HCT116 (cell line): ENCODE results near the gene CYB5R3. TPM values are rescaled to one million over a fixed set of nuclear protein-coding genes. Genes with fewer than 3 reads are reported as not detected.

Experiments
- ATAC-seq: fragments of 200-7000 bp; cut with Tn5 transposase; 2 replicates; pipeline ENCODE4 v1.9.1; 2020; ENCODE audit warnings: mild to moderate bottlenecking, moderate library complexity
- BruUV-seq: library from RNA; stranded (reverse); fragments of 400-500 nt; replicated peaks from 2 replicates; lab custom pipeline; 2021; lab: Mats Ljungman, UMichigan
- CTCF ChIA-PET: fragments of 300-600 bp; sonication (Branson Sonifier 250); formaldehyde crosslinking; loops from one replicate; lab custom pipeline; 2021; ENCODE audit warnings: antibody characterized with exemption; lab: Charles Lee
- POLR2A ChIA-PET: fragments of 300-600, 350-600 bp; sonication (Branson Sonifier 250); formaldehyde crosslinking; loops from one replicate; lab custom pipeline; 2021; ENCODE audit warnings: antibody characterized with exemption; lab: Charles Lee
- RAD21 ChIA-PET, 2 experiments: fragments of 300-600 bp; sonication (Branson Sonifier 250); formaldehyde crosslinking; loops; one replicate each; lab custom pipeline; 2023; ENCODE audit warnings: low total read pairs in 2 of 2; ENCODE audit not compliant: uncharacterized antibody in 2 of 2, unreplicated experiment in 2 of 2, low non-redundant PET in 1 of 2; lab: Charles Lee
- DNase-seq: peaks from one replicate; pipeline ENCODE4 v3.0.0-alpha.2; 2010; ENCODE audit warnings: low read depth, low spot score
- H2AFZ ChIP-seq: fragments of 200-600 bp; shearing (Covaris generic), sonication (generic); 2 replicates; pipeline ENCODE4 v1.6.1; 2017; ENCODE audit warnings: low read depth, mixed run types, mixed read lengths, antibody characterized with exemption, low read length; ENCODE audit not compliant: poor library complexity, severe bottlenecking
- H3K27ac ChIP-seq: 2 replicates; pipeline ENCODE4 v1.5.1; 2012; ENCODE audit warnings: low read depth, low read length
- H3K27me3 ChIP-seq: fragments of 200-600 bp; sonication (generic); 2 replicates; pipeline ENCODE4 v1.6.1; 2016; ENCODE audit warnings: mixed run types, low read length, mixed read lengths; ENCODE audit not compliant: insufficient read depth
- H3K36me3 ChIP-seq, 2 experiments: fragments of 200-500 bp in 1 of 2; fragments of 200-600 bp in 1 of 2; sonication (Bioruptor generic) in 1 of 2; sonication (generic) in 1 of 2; 2 replicates each; pipeline versions ENCODE4 v1.5.1 to v1.6.1; 2014 to 2016; ENCODE audit warnings: low read length in 2 of 2, inconsistent platforms in 1 of 2, mixed read lengths in 1 of 2, mixed run types in 1 of 2; ENCODE audit not compliant: insufficient read depth in 2 of 2, control insufficient read depth in 1 of 2
- H3K4me1 ChIP-seq, 2 experiments: fragments of 200-600 bp in 1 of 2; sonication (generic) in 1 of 2; 2 replicates each; pipeline versions ENCODE4 v1.5.1 to v1.6.1; 2012 to 2017; ENCODE audit warnings: low read length in 2 of 2, inconsistent platforms in 1 of 2, mild to moderate bottlenecking in 1 of 2, mixed read lengths in 1 of 2, mixed run types in 1 of 2, moderate library complexity in 1 of 2; ENCODE audit not compliant: insufficient read depth in 2 of 2, control insufficient read depth in 1 of 2
- H3K4me2 ChIP-seq: fragments of 200-600 bp; sonication (generic); 2 replicates; pipeline ENCODE4 v1.6.1; 2017; ENCODE audit warnings: mixed run types, low read length, mixed read lengths
- H3K4me3 ChIP-seq, 2 experiments: fragments of 200-600 bp in 1 of 2; sonication (generic) in 1 of 2; replicated peaks in 1 of 2; 2 replicates each; pipeline ENCODE4 v1.5.1; 2011 to 2016; ENCODE audit warnings: low read length in 2 of 2, control low read depth in 1 of 2, low read depth in 1 of 2, mild to moderate bottlenecking in 1 of 2, mixed read lengths in 1 of 2, mixed run types in 1 of 2
- H3K79me2 ChIP-seq: fragments of 200-600 bp; sonication (generic); 2 replicates; pipeline ENCODE4 v1.6.1; 2017; ENCODE audit warnings: mild to moderate bottlenecking, mixed run types, low read length, moderate library complexity, mixed read lengths; ENCODE audit not compliant: insufficient read depth
- H3K9ac ChIP-seq: fragments of 200-600 bp; sonication (generic); 2 replicates; pipeline ENCODE4 v1.6.1; 2016; ENCODE audit warnings: low read length, mixed read lengths
- H3K9me2 ChIP-seq: fragments of 200-600 bp; sonication (generic), shearing (Covaris generic); 2 replicates; pipeline ENCODE4 v1.6.1; 2017; ENCODE audit warnings: mixed run types, mild to moderate bottlenecking, moderate library complexity; ENCODE audit not compliant: insufficient read depth
- H3K9me3 ChIP-seq, 2 experiments: fragments of 200-500 bp in 1 of 2; fragments of 200-600 bp in 1 of 2; sonication (Bioruptor generic) in 1 of 2; sonication (generic) in 1 of 2; 2 replicates each; pipeline ENCODE4 v1.6.1; 2014 to 2017; ENCODE audit warnings: low read length in 2 of 2, mixed read lengths in 2 of 2, inconsistent platforms in 1 of 2, low read depth in 1 of 2, mild to moderate bottlenecking in 1 of 2, mixed run types in 1 of 2, moderate library complexity in 1 of 2; ENCODE audit not compliant: control insufficient read depth in 1 of 2, insufficient read depth in 1 of 2
- H4K20me1 ChIP-seq: fragments of 200-600 bp; sonication (generic), shearing (Covaris generic); 2 replicates; pipeline ENCODE4 v1.6.1; 2017; ENCODE audit warnings: mixed run types, mild to moderate bottlenecking, moderate library complexity; ENCODE audit not compliant: insufficient read depth
- CBX3 ChIP-seq: IDR thresholded peaks from 2 replicates; pipeline ENCODE4 v1.6.1; 2012; ENCODE audit warnings: low read depth
- CEBPB ChIP-seq: IDR thresholded peaks from 2 replicates; pipeline ENCODE4 v1.6.1; 2012; ENCODE audit warnings: low read depth
- CTCF ChIP-seq, 3 experiments: fragments of 200-600 bp in 1 of 3; sonication (generic) in 1 of 3; IDR thresholded peaks in 2 of 3; conservative IDR thresholded peaks in 1 of 3; 2 replicates each; pipeline ENCODE4 v1.5.1; 2012 to 2017; ENCODE audit warnings: low read depth in 2 of 3, low read length in 2 of 3, antibody characterized with exemption in 1 of 3, borderline replicate concordance in 1 of 3, control low read depth in 1 of 3, mild to moderate bottlenecking in 1 of 3, mixed read lengths in 1 of 3, mixed run types in 1 of 3, moderate library complexity in 1 of 3; ENCODE audit not compliant: insufficient read depth in 1 of 3
- EGR1 ChIP-seq: IDR thresholded peaks from 2 replicates; pipeline ENCODE4 v1.6.1; 2012; ENCODE audit warnings: low read depth
- EZH2 ChIP-seq: fragments of 200-600 bp; sonication (generic); IDR thresholded peaks from 2 replicates; pipeline ENCODE4 v1.6.1; 2017; ENCODE audit warnings: antibody characterized with exemption, mixed run types
- EZH2phosphoT487 ChIP-seq: fragments of 200-600 bp; IDR thresholded peaks from 2 replicates; pipeline ENCODE4 v1.6.1; 2018; ENCODE audit warnings: antibody characterized with exemption, borderline replicate concordance
- FOSL1 ChIP-seq: IDR thresholded peaks from 2 replicates; pipeline ENCODE4 v1.6.1; 2012; ENCODE audit warnings: low read depth
- JUND ChIP-seq: IDR thresholded peaks from 2 replicates; pipeline ENCODE4 v1.6.1; 2012
- POLR2A ChIP-seq: IDR thresholded peaks from 2 replicates; pipeline ENCODE4 v1.7.0; 2011; ENCODE audit warnings: borderline replicate concordance; ENCODE audit not compliant: insufficient read depth, insufficient read length; ENCODE audit errors: extremely low read depth
- POLR2AphosphoS5 ChIP-seq: IDR thresholded peaks from 2 replicates; pipeline ENCODE4 v1.6.1; 2011; ENCODE audit warnings: mild to moderate bottlenecking, low read depth, low read length, moderate library complexity
- RAD21 ChIP-seq: IDR thresholded peaks from 2 replicates; pipeline ENCODE4 v1.6.1; 2012; ENCODE audit warnings: low read depth, mild to moderate bottlenecking
- REST ChIP-seq: IDR thresholded peaks from 2 replicates; pipeline ENCODE4 v1.6.1; 2012; ENCODE audit warnings: low read depth
- SIN3A ChIP-seq: IDR thresholded peaks from 2 replicates; pipeline ENCODE4 v1.6.1; 2012; ENCODE audit warnings: low read depth
- SP1 ChIP-seq: IDR thresholded peaks from 2 replicates; pipeline ENCODE4 v1.6.1; 2012; ENCODE audit warnings: low read depth
- TCF7L2 ChIP-seq: IDR thresholded peaks from 2 replicates; pipeline ENCODE4 v1.7.0; 2011; ENCODE audit warnings: borderline replicate concordance, inconsistent platforms; ENCODE audit not compliant: insufficient read depth, insufficient read length; ENCODE audit errors: extremely low read depth
- YY1 ChIP-seq: IDR thresholded peaks from 2 replicates; pipeline ENCODE4 v1.6.1; 2011; ENCODE audit warnings: low read length, low read depth, moderate library complexity, mild to moderate bottlenecking; ENCODE audit not compliant: insufficient replicate concordance; ENCODE audit errors: extremely low read depth
- ZFX ChIP-seq: fragments of 450-650 bp; IDR thresholded peaks from 2 replicates; pipeline ENCODE4 v1.6.1; 2017
- intact Hi-C: fragments of 100-400 bp; cut with micrococcal nuclease; formaldehyde crosslinking; loops from 2 replicates; pipeline ENCODE4 v1.10.0; 2022
- total RNA-seq: library from RNA; stranded (reverse); gene quantifications from one replicate; pipeline ENCODE4 v1.2.1, GENCODE V29; 2021; ENCODE audit not compliant: unreplicated experiment
- TF ChIP-seq, protein P1 (sequence below): IDR thresholded peaks from 2 replicates; pipeline ENCODE4 v1.6.1; 2012
- TF ChIP-seq, protein P2 (sequence below): IDR thresholded peaks from 2 replicates; pipeline ENCODE4 v1.6.1; 2012
- TF ChIP-seq, protein P3 (sequence below): IDR thresholded peaks from 2 replicates; pipeline ENCODE4 v1.6.1; 2011; ENCODE audit warnings: mild to moderate bottlenecking, low read length, moderate library complexity; ENCODE audit not compliant: insufficient replicate concordance; ENCODE audit errors: extremely low read depth

The CYB5R3 gene
- total RNA-seq, 1 experiment from 2014 or later: 127 TPM

DNA sequence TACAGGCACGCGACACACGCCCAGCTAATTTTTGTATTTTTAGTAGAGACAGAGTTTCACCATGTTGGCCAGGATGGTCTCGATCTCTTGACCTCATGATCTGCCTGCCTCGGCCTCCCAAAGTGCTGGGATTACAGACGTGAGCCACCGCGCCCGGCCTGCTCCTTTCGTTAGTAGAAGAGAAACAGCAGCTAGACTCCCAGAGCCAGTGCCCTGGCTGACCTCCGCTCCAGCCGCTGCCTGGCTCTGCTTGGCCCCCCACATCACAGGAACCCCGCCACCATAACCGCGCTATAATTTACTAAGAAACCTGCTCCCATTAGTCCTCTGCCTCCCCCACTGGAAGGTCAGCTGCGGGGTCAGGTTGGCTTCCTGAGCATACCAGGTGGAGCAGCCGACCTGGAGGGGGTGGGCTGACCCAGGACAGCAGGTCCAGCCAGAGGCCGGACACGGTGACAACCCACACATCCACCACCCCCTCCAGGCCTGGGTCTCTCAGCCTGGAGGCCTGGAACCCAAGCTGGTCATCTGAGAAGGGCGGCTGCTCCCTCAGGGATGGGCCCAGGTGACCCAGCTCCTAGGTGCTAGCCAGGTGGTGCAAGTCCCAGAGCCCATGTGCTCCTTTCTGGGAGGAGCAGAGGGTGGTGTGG lies 27.0 kb downstream of the CYB5R3 start:
- Histone ChIP-seq H3K9me3 (no peaks in the 10 kb centered on the region), H3K4me1 (peaks cover 19 to 28% of the 10 kb centered on the region in 2 experiments), H2AFZ (no peak overlapping the region), H3K9me2 (no peaks in the 10 kb centered on the region), H3K4me2 (no peak overlapping the region), H3K27me3 (no peaks in the 10 kb centered on the region), H3K4me3 (no peak overlapping the region), H4K20me1 (no peaks in the 10 kb centered on the region), H3K9ac (no peak overlapping the region), H3K27ac (peak overlapping the region; percentile 67), H3K79me2 (no peaks in the 10 kb centered on the region), H3K36me3 (peaks cover 10 to 22% of the 10 kb centered on the region in 2 experiments; a peak in 3 of 4 replicates)
- ATAC-seq (no peak), DNase-seq (no peak)
- CTCF ChIA-PET: interaction anchor here (0.8 to 1.8 kb wide), 4 partner anchors 13 to 246 kb away, joined by 3 to 9 read pairs (median 5); no protein-coding TSS in a partner anchor
- RAD21 ChIA-PET: interaction anchor here in 1 of 2 experiments (2.3 kb wide), 1 partner anchor 468 kb away, joined by 8 read pairs; no protein-coding TSS in a partner anchor
- no TSS peak for BruUV-seq
- POLR2A ChIA-PET: no interaction called here
- TF ChIP-seq POLR2AphosphoS5: no peak
- TF ChIP-seq, protein P1, sequence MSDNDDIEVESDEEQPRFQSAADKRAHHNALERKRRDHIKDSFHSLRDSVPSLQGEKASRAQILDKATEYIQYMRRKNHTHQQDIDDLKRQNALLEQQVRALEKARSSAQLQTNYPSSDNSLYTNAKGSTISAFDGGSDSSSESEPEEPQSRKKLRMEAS: no peak
- no peak for TF ChIP-seq FOSL1
- no peak for TF ChIP-seq CTCF (IDR thresholded peaks at IDR 0.05 in 2 of 3, conservative IDR thresholded peaks at IDR 0.05 in 1 of 3; ENCODE audit: borderline replicate concordance in 1 of 3, insufficient read depth in 1 of 3, low read depth in 2 of 3, low read length in 2 of 3)
- TF ChIP-seq CBX3: no peak
- TF ChIP-seq ZFX: no peak
- no peak for TF ChIP-seq TCF7L2
- TF ChIP-seq EGR1: no peak
- no peak for TF ChIP-seq EZH2
- TF ChIP-seq EZH2phosphoT487: no peak
- TF ChIP-seq SIN3A: no peak
- TF ChIP-seq, protein P2, sequence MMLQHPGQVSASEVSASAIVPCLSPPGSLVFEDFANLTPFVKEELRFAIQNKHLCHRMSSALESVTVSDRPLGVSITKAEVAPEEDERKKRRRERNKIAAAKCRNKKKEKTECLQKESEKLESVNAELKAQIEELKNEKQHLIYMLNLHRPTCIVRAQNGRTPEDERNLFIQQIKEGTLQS: no peak
- TF ChIP-seq SP1: no peak
- TF ChIP-seq REST: no peak
- TF ChIP-seq RAD21: no peak
- no peak for TF ChIP-seq CEBPB
- no peak for TF ChIP-seq POLR2A
- no peak for TF ChIP-seq YY1
- TF ChIP-seq JUND: no peak
- TF ChIP-seq, protein P3, sequence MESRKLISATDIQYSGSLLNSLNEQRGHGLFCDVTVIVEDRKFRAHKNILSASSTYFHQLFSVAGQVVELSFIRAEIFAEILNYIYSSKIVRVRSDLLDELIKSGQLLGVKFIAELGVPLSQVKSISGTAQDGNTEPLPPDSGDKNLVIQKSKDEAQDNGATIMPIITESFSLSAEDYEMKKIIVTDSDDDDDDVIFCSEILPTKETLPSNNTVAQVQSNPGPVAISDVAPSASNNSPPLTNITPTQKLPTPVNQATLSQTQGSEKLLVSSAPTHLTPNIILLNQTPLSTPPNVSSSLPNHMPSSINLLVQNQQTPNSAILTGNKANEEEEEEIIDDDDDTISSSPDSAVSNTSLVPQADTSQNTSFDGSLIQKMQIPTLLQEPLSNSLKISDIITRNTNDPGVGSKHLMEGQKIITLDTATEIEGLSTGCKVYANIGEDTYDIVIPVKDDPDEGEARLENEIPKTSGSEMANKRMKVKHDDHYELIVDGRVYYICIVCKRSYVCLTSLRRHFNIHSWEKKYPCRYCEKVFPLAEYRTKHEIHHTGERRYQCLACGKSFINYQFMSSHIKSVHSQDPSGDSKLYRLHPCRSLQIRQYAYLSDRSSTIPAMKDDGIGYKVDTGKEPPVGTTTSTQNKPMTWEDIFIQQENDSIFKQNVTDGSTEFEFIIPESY: no peak
- intact Hi-C loops: no loop called here
